OCI-LY3 (cell line): ENCODE results near the gene ROBO1.

Experiments used
- H2AFZ ChIP-seq: fragments of 200-600, 300-600 bp; shearing (Covaris generic); 2 replicates; pipeline ENCODE4 v1.6.0; 2014; ENCODE audit warnings: antibody characterized with exemption, low read depth, low read length
- H3K27ac ChIP-seq: fragments of 200-600, 300-600 bp; sonication (generic); 2 replicates; pipeline ENCODE4 v1.5.1; 2014; ENCODE audit warnings: mild to moderate bottlenecking, low read length, moderate library complexity, mixed read lengths
- H3K27me3 ChIP-seq: fragments of 200-600, 300-600 bp; sonication (generic); 2 replicates; pipeline ENCODE4 v1.6.1; 2014; ENCODE audit warnings: low read depth, low read length, mixed read lengths
- H3K36me3 ChIP-seq: fragments of 200-600, 300-600 bp; sonication (generic); replicated peaks from 2 replicates; pipeline ENCODE3; 2014; ENCODE audit warnings: low read depth, low read length, mixed read lengths
- H3K4me1 ChIP-seq: fragments of 300-600, 200-600 bp; sonication (generic); 2 replicates; pipeline ENCODE4 v1.6.1; 2014; ENCODE audit warnings: low read length, mixed read lengths
- H3K4me2 ChIP-seq: fragments of 200-600, 300-600 bp; sonication (generic); 2 replicates; pipeline ENCODE4 v1.6.1; 2014; ENCODE audit warnings: low read length, mixed read lengths
- H3K4me3 ChIP-seq: fragments of 300-600, 200-600 bp; sonication (generic); 2 replicates; pipeline ENCODE4 v1.5.1; 2014; ENCODE audit warnings: antibody characterized with exemption, mild to moderate bottlenecking, low read length, moderate library complexity
- H3K79me2 ChIP-seq: fragments of 300-600, 200-600 bp; shearing (Covaris generic); 2 replicates; pipeline ENCODE4 v1.6.1; 2014; ENCODE audit warnings: mild to moderate bottlenecking, low read length, mixed read lengths
- H3K9ac ChIP-seq: fragments of 300-600, 200-600 bp; shearing (Covaris generic); 2 replicates; pipeline ENCODE4 v1.6.0; 2014; ENCODE audit warnings: mild to moderate bottlenecking, low read length, moderate library complexity
- H3K9me3 ChIP-seq: fragments of 200-600, 300-600 bp; shearing (Covaris generic); 2 replicates; pipeline ENCODE4 v1.6.1; 2014; ENCODE audit warnings: low read length, mixed read lengths; ENCODE audit not compliant: insufficient read depth
- H4K20me1 ChIP-seq: fragments of 200-600, 300-600 bp; sonication (generic); 2 replicates; pipeline ENCODE4 v1.6.1; 2016; ENCODE audit warnings: low read length, mixed read lengths; ENCODE audit not compliant: insufficient read depth
- EZH2phosphoT487 ChIP-seq: fragments of 200-600 bp; shearing (Covaris generic); IDR thresholded peaks from 2 replicates; pipeline ENCODE4 v1.6.1; 2018; ENCODE audit warnings: antibody characterized with exemption, mixed run types, low read depth
- TF ChIP-seq, protein P1 (sequence below): fragments of 200-600, 300-600 bp; sonication (generic); IDR thresholded peaks from 2 replicates; pipeline ENCODE4 v1.5.1; 2014; ENCODE audit warnings: antibody characterized with exemption, low read length, low read depth

The ROBO1 gene

DNA sequence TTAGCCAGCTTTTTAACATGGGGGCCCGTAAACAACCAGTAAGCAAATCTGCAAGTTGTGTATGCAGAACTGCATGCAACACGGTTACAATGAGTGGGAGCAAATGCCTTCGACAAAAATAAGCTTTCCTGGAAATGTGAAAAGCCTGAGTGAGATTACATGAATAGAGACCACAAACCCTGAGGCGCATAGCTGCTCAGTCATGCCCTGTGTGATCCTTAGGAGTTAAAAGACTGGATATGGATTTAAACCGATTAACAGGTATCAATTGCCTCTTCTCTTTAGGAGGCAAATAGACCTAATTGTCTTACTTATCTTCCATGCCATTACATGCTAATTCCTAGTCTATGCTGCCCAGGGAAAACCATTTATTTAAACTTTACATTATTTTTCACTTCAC, 810.3 kb downstream of the ROBO1 start:
- Histone ChIP-seq H2AFZ (no peak overlapping the region), H3K27me3 (no peaks in the 10 kb centered on the region), H3K4me1 (no peaks in the 10 kb centered on the region), H3K9ac (no peak overlapping the region), H3K9me3 (no peaks in the 10 kb centered on the region), H3K36me3 (no peaks in the 10 kb centered on the region), H3K4me3 (no peak overlapping the region), H3K79me2 (no peaks in the 10 kb centered on the region), H3K27ac (no peak overlapping the region), H4K20me1 (no peaks in the 10 kb centered on the region), H3K4me2 (no peak overlapping the region)
- no peak for TF ChIP-seq EZH2phosphoT487
- TF ChIP-seq, protein P1, sequence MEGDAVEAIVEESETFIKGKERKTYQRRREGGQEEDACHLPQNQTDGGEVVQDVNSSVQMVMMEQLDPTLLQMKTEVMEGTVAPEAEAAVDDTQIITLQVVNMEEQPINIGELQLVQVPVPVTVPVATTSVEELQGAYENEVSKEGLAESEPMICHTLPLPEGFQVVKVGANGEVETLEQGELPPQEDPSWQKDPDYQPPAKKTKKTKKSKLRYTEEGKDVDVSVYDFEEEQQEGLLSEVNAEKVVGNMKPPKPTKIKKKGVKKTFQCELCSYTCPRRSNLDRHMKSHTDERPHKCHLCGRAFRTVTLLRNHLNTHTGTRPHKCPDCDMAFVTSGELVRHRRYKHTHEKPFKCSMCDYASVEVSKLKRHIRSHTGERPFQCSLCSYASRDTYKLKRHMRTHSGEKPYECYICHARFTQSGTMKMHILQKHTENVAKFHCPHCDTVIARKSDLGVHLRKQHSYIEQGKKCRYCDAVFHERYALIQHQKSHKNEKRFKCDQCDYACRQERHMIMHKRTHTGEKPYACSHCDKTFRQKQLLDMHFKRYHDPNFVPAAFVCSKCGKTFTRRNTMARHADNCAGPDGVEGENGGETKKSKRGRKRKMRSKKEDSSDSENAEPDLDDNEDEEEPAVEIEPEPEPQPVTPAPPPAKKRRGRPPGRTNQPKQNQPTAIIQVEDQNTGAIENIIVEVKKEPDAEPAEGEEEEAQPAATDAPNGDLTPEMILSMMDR, result no peak

DNA sequence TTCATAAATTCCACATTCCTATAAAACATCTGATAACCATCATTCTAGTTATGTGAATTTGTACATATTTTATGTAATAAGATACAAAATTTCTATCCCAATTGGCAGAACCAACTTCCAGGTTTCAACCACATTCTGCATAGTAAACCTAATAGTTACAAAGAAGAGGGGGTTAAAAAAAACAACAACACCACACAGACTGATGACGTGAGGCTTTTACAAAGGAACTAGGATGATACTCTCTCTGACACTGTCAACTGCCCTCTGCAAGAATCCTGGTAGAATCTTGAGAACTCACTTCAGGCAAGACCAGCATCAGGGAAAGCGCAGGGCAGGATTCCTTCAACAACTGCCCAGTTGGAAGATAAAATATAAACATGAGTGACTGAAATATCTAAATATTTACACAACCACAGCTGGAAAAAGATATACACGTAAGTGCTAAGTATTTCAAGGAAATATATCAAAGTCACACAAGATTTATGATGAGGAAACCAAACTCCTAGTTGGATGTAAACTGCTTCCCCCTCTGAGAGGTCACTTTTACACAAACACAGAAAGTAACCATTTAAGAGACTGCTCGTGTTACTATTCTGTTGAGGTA, 816.4 kb downstream of the ROBO1 start:
- H3K27me3 ChIP-seq, result no peaks in the 10 kb centered on the region
- no peaks in the 10 kb centered on the region for H3K79me2 ChIP-seq
- H3K4me1 ChIP-seq, result no peaks in the 10 kb centered on the region
- H3K4me3 ChIP-seq, result no peak overlapping the region
- no peaks in the 10 kb centered on the region for H3K9me3 ChIP-seq
- H4K20me1 ChIP-seq, result no peaks in the 10 kb centered on the region
- H3K9ac ChIP-seq, result no peak overlapping the region
- H3K4me2 ChIP-seq, result no peak overlapping the region
- H3K36me3 ChIP-seq, result no peaks in the 10 kb centered on the region
- H3K27ac ChIP-seq, result no peak overlapping the region
- TF ChIP-seq, protein P1, result no peak
- TF ChIP-seq EZH2phosphoT487, result no peak
- no peak overlapping the region for H2AFZ ChIP-seq

DNA sequence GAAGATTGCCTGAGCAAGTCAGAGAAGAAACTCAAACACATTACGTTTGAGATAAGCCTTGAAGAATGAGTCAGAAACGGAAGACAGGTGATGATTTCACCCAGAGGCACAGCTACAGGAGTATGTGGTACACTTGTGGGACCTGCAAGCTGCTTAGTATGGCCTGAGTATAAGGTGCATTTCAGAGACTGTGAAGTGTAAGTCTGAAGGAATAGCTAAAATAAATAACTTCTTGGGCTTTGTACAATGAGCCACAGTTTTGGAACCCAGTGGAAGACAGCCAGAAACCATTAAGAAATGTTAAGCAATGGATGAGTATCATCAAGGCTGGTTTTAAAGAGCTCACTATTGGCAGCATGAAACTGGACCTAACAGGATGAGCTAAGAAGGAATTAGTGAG, 826.2 kb downstream of the ROBO1 start:
- no peak overlapping the region for H3K27ac ChIP-seq
- H2AFZ ChIP-seq, result no peak overlapping the region
- H3K36me3 ChIP-seq, result no peaks in the 10 kb centered on the region
- H3K9ac ChIP-seq, result no peak overlapping the region
- H3K4me3 ChIP-seq, result no peak overlapping the region
- no peak overlapping the region for H3K4me2 ChIP-seq
- no peaks in the 10 kb centered on the region for H3K9me3 ChIP-seq
- H3K79me2 ChIP-seq, result no peaks in the 10 kb centered on the region
- no peaks in the 10 kb centered on the region for H4K20me1 ChIP-seq
- no peak for TF ChIP-seq EZH2phosphoT487
- TF ChIP-seq, protein P1, result no peak
- H3K4me1 ChIP-seq, result peaks cover 6% of the 10 kb centered on the region
- H3K27me3 ChIP-seq, result no peaks in the 10 kb centered on the region

DNA sequence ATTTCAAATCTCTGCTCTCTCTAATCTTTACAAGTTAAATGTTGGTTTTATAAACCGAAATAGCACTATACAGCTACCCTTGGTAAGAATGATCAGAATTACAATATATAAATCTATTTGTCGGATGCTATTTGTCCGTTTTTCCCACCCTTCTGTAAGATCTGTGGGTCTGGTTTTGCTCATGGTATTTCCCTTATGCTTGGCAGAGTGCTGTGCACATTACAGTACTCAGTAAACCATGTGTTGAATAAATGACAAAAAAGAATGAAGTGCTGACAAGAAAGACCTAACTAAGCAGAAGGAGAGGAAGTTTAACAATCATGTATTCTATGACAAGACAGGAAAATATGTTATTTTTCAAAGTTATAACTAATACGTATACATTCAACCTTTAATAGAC, 827.2 kb downstream of the ROBO1 start:
- Histone ChIP-seq H3K27ac (no peak overlapping the region), H3K9ac (no peak overlapping the region), H3K27me3 (no peaks in the 10 kb centered on the region), H3K36me3 (no peaks in the 10 kb centered on the region), H3K4me3 (no peak overlapping the region), H3K9me3 (no peaks in the 10 kb centered on the region), H4K20me1 (no peaks in the 10 kb centered on the region), H2AFZ (no peak overlapping the region), H3K4me1 (peaks cover 6% of the 10 kb centered on the region), H3K4me2 (no peak overlapping the region), H3K79me2 (no peaks in the 10 kb centered on the region)
- TF ChIP-seq, protein P1, result no peak
- TF ChIP-seq EZH2phosphoT487, result no peak
